Breast epithelium (tissue), 4 donors: Measurements from ENCODE around the gene ARHGAP26. TPM values are rescaled to one million over a fixed set of nuclear protein-coding genes. Genes with fewer than 3 reads are reported as not detected.

Experiments used
- DNase-seq, 2 donors: peaks; one replicate each; pipeline ENCODE4 v3.0.0-alpha.2; 2019; ENCODE audit warnings: low spot score in 2 of 2
- H3K27ac ChIP-seq, 2 donors: fragments of 200-600 bp; sonication (generic) in 1 of 2; one replicate each; pipeline ENCODE4 v1.5.1; 2016 to 2019; ENCODE audit warnings: mild to moderate bottlenecking in 1 of 2
- H3K27me3 ChIP-seq, 2 donors: fragments of 200-600 bp; sonication (generic) in 1 of 2; one replicate each; pipeline versions ENCODE4 v1.5.1 to v1.6.0; 2017 to 2019; ENCODE audit warnings: control low read depth in 1 of 2, mild to moderate bottlenecking in 1 of 2
- H3K36me3 ChIP-seq: fragments of 200-600 bp; one replicate; pipeline ENCODE4 v1.5.1; 2019
- H3K4me1 ChIP-seq, 2 donors: fragments of 200-600 bp; sonication (generic); one replicate each; pipeline ENCODE4 v1.5.1; 2016 to 2019; ENCODE audit warnings: control low read depth in 1 of 2
- H3K4me3 ChIP-seq, 3 donors: fragments of 200-600 bp; sonication (generic); 1 replicate in 2 of 3; 2 replicates in 1 of 3; pipeline ENCODE4 v1.5.1; 2016 to 2019; ENCODE audit warnings: mild to moderate bottlenecking in 3 of 3, moderate library complexity in 2 of 3
- H3K9me3 ChIP-seq, 2 donors: fragments of 200-600 bp; sonication (generic) in 1 of 2; one replicate each; pipeline ENCODE4 v1.5.1; 2016 to 2019; ENCODE audit warnings: control low read depth in 1 of 2
- CTCF ChIP-seq, 3 donors: fragments of 450-650 bp; IDR thresholded peaks; one replicate each; pipeline ENCODE4 v1.5.1; 2016 to 2017; ENCODE audit warnings: antibody characterized with exemption in 3 of 3, mild to moderate bottlenecking in 3 of 3, moderate library complexity in 3 of 3
- POLR2A ChIP-seq: fragments of 450-650 bp; IDR thresholded peaks from one replicate; pipeline ENCODE4 v1.6.1; 2016; ENCODE audit warnings: antibody characterized with exemption, mild to moderate bottlenecking, moderate library complexity
- POLR2AphosphoS5 ChIP-seq, 3 donors: sonication (generic); formaldehyde crosslinking; IDR thresholded peaks; one replicate each; pipeline ENCODE4 v1.6.1; 2017; ENCODE audit warnings: antibody characterized with exemption in 3 of 3
- intact Hi-C: fragments of 100-400 bp; cut with DNase I; formaldehyde crosslinking; loops from one replicate; pipeline ENCODE4 v1.15.1; 2023; ENCODE audit warnings: low total_unique reads
- total RNA-seq, 3 donors: library from RNA; depleted of rRNA; stranded (reverse); fragments of >200 nt; gene quantifications; one replicate each; pipeline ENCODE4 v1.1.0, GENCODE V29; 2016

The ARHGAP26 gene
- total RNA-seq, 3 donors from 2014 or later = 33.1 to 89.0 (median 56.4) TPM

- DNase-seq = no peak
- TF ChIP-seq POLR2AphosphoS5 (IDR thresholded peaks at IDR 0.05) (no peak), CTCF (IDR thresholded peaks at IDR 0.05) (no peak), POLR2A (no peak)
- no peaks in the 10 kb centered on the region for H3K27me3 ChIP-seq
- H3K4me1 ChIP-seq = peaks cover 0 to 11% of the 10 kb centered on the region in 2 donors
- H3K27ac ChIP-seq = peak overlapping the region; percentile 74 to 89
- no peaks in the 10 kb centered on the region for H3K36me3 ChIP-seq
- H3K4me3 ChIP-seq = no peak overlapping the region
- intact Hi-C loops = no loop called here
- H3K9me3 ChIP-seq = no peaks in the 10 kb centered on the region
These were observed 23.4 kb upstream of the ARHGAP26 start for GRCh38 chr5:142746532-142747433.

DNA sequence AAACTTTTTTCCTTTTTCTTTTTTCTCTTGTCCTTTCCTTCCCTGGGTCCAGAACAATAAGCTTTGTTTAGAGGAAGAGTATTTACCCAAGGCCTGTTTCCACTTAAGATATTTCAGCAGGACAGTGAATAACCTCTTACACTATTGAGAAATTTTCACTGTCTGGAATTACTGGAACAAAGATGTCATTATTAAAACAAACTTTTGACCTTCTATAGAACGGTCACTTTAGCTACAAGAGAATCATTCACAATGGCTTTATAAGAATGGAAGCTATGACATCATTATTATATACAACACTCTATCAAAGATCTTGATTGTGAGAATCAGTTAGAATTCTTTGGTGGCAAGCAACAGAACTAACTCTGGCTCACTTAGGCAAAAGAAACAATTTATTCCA is 22.0 kb upstream of the ARHGAP26 start:
- H3K27me3 ChIP-seq = no peaks in the 10 kb centered on the region
- H3K27ac ChIP-seq = peak overlapping the region; percentile 89 to 94
- H3K9me3 ChIP-seq = no peaks in the 10 kb centered on the region
- H3K4me1 ChIP-seq = peaks cover 0 to 21% of the 10 kb centered on the region in 2 donors
- TF ChIP-seq CTCF (IDR thresholded peaks at IDR 0.05) (no peak), POLR2AphosphoS5 (IDR thresholded peaks at IDR 0.05) (no peak), POLR2A (no peak)
- no peaks in the 10 kb centered on the region for H3K36me3 ChIP-seq
- DNase-seq = no peak
- intact Hi-C loops = no loop called here
- no peak overlapping the region for H3K4me3 ChIP-seq

DNA sequence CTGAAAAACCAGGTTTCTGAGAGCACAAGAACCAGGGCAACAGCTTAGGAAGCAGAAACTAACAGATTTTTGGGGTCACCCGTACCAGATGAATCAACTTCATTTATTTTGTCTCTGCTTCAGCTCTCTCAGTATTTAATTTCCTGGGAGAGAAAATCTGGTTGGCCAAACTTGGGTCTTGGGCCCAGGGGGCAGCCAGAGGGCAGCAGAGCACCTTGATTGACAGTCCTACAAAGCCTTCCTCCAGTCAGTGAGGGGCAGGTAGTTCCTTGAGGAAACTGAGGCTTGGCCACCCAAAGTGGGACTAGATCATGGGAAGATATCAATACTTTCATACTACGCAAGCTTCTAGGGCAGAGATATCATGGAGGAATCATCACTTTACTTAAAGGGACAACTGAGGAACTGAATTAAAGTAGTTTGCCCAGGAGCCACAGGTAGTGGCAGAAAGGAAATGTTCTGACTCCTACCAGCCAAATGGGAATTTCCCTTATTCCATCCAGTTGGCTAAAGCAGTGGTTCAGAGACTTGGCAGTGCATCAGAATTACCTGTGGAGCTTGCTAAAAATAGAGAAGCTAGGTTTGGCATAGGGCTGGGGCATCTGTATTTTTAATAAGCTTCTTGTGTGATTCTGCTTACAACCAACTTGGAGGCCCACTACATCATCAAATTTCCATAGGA is 21.5 kb upstream of the ARHGAP26 start:
- peak in 1 of 2 donors; percentile 81 for DNase-seq
- H3K27ac ChIP-seq = peak overlapping the region; percentile 89 to 94
- intact Hi-C loops = no loop called here
- peaks cover 0 to 27% of the 10 kb centered on the region in 2 donors for H3K4me1 ChIP-seq
- TF ChIP-seq POLR2A (no peak), CTCF (IDR thresholded peaks at IDR 0.05) (peak in 2 of 3 donors; percentile 22 to 39), POLR2AphosphoS5 (IDR thresholded peaks at IDR 0.05) (peak in 1 of 3 donors; percentile 14)
- no peak overlapping the region for H3K4me3 ChIP-seq
- H3K27me3 ChIP-seq = no peaks in the 10 kb centered on the region
- no peaks in the 10 kb centered on the region for H3K36me3 ChIP-seq
- no peaks in the 10 kb centered on the region for H3K9me3 ChIP-seq

DNA sequence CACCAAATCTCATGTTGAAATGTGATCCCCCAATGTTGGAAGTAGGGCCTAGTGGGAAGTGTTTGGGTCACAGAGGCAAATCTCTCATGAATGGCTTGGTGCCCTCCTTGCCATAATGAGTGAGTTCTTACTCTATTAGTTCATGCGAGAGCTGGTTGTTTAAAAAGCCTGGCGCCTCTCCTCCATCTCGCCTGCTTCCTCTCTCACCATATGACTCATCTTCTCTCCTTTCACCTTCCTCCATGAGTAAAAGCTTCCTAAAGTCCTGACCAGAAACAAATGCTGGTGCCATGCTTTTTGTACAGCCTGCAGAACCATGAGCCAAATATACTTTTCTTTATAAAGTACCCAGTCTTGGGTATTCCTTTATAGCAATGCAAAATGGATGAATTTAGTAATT is 20.9 kb upstream of the ARHGAP26 start:
- DNase-seq = no peak
- Histone ChIP-seq H3K27me3 (no peaks in the 10 kb centered on the region), H3K4me3 (no peak overlapping the region), H3K9me3 (no peaks in the 10 kb centered on the region), H3K36me3 (no peaks in the 10 kb centered on the region), H3K4me1 (peaks cover 0 to 31% of the 10 kb centered on the region in 2 donors), H3K27ac (peak overlapping the region; percentile 89 to 94)
- intact Hi-C loops = no loop called here
- TF ChIP-seq CTCF (IDR thresholded peaks at IDR 0.05) (no peak), POLR2AphosphoS5 (IDR thresholded peaks at IDR 0.05) (no peak), POLR2A (no peak)
